GM21737 (cell line): ENCODE data around the gene PDE6A.

Experiments used
- ATAC-seq: cut with Tn5 transposase; IDR thresholded peaks from one replicate; pipeline ENCODE4 v1.9.1; 2021; ENCODE audit warnings: mild to moderate bottlenecking, moderate library complexity; ENCODE audit not compliant: unreplicated experiment

PDE6A gene

GRCh38 chr5:149930749-149931574, 13.6 kb downstream of the PDE6A start:
- ATAC-seq, result no peak

- ATAC-seq, result no peak
These were observed 14.4 kb downstream of the PDE6A start for GRCh38 chr5:149930043-149930748.

- ATAC-seq, result no peak
These were observed 20.1 kb downstream of the PDE6A start for GRCh38 chr5:149924486-149924885.

- no peak for ATAC-seq
These were observed 21.6 kb downstream of the PDE6A start for GRCh38 chr5:149922950-149923349.

GRCh38 chr5:149921597-149921996, 23.0 kb downstream of the PDE6A start:
- ATAC-seq, result no peak

GRCh38 chr5:149917073-149917676, 27.4 kb downstream of the PDE6A start:
- no peak for ATAC-seq

GRCh38 chr5:149916334-149917072, 28.1 kb downstream of the PDE6A start:
- no peak for ATAC-seq

- ATAC-seq, result no peak
These were observed 29.0 kb downstream of the PDE6A start for GRCh38 chr5:149915392-149916260.

- ATAC-seq, result no peak
These were observed 30.9 kb downstream of the PDE6A start for GRCh38 chr5:149913436-149914419.

GRCh38 chr5:149912226-149912871, 32.2 kb downstream of the PDE6A start:
- ATAC-seq, result no peak

GRCh38 chr5:149911031-149911430, 33.6 kb downstream of the PDE6A start:
- no peak for ATAC-seq

- no peak for ATAC-seq
These were observed 36.8 kb downstream of the PDE6A start for GRCh38 chr5:149907828-149908227.

GRCh38 chr5:149904977-149905376, 39.6 kb downstream of the PDE6A start:
- no peak for ATAC-seq

GRCh38 chr5:149904293-149904886, 40.2 kb downstream of the PDE6A start:
- ATAC-seq, result no peak

- no peak for ATAC-seq
These were observed 41.2 kb downstream of the PDE6A start for GRCh38 chr5:149903404-149903803.

GRCh38 chr5:149902177-149902576, 42.4 kb downstream of the PDE6A start:
- no peak for ATAC-seq

- no peak for ATAC-seq
These were observed 43.1 kb downstream of the PDE6A start for GRCh38 chr5:149901511-149901910.

- ATAC-seq, result no peak
These were observed 44.2 kb downstream of the PDE6A start for GRCh38 chr5:149900390-149900789.
